Gastroesophageal sphincter (tissue), 4 donors: Measurements from ENCODE around the gene CCDC71L. TPM values are rescaled to one million over a fixed set of nuclear protein-coding genes. Genes with fewer than 3 reads are reported as not detected.

ENCODE experiments used
- ATAC-seq: fragments of 150-250 bp; one replicate; pipeline ENCODE4 v1.9.1; 2016; ENCODE audit warnings: mild to moderate bottlenecking, moderate library complexity
- H3K27ac ChIP-seq, 4 donors: fragments of 200-600 bp; sonication (generic) in 3 of 4; 1 replicate in 3 of 4; 2 replicates in 1 of 4; pipeline ENCODE4 v1.5.1; 2016 to 2019
- H3K27me3 ChIP-seq: fragments of 200-600 bp; sonication (generic); one replicate; pipeline ENCODE4 v1.5.1; 2019
- H3K36me3 ChIP-seq, 2 donors: fragments of 200-600 bp; sonication (generic); one replicate each; pipeline ENCODE4 v1.5.1; 2019; ENCODE audit warnings: control low read depth in 1 of 2
- H3K4me1 ChIP-seq, 3 donors: fragments of 200-600 bp; sonication (generic); 1 replicate in 2 of 3; 2 replicates in 1 of 3; pipeline ENCODE4 v1.5.1; 2016 to 2019; ENCODE audit warnings: control low read depth in 2 of 3
- H3K4me3 ChIP-seq, 2 donors: fragments of 200-600 bp; sonication (generic); one replicate each; pipeline ENCODE4 v1.5.1; 2019; ENCODE audit warnings: mild to moderate bottlenecking in 1 of 2, moderate library complexity in 1 of 2
- H3K9me3 ChIP-seq, 3 donors: fragments of 200-600 bp; sonication (generic); one replicate each; pipeline ENCODE4 v1.5.1; 2017 to 2019; ENCODE audit warnings: control low read depth in 2 of 3
- EP300 ChIP-seq: sonication (generic); formaldehyde crosslinking; IDR thresholded peaks from one replicate; pipeline ENCODE4 v1.6.1; 2017; ENCODE audit warnings: antibody characterized with exemption, mild to moderate bottlenecking
- POLR2A ChIP-seq, 2 donors: fragments of 450-650 bp; IDR thresholded peaks; one replicate each; pipeline ENCODE4 v1.6.1; 2017; ENCODE audit warnings: antibody characterized with exemption in 2 of 2, mild to moderate bottlenecking in 2 of 2, moderate library complexity in 1 of 2
- POLR2AphosphoS5 ChIP-seq: sonication (generic); formaldehyde crosslinking; IDR thresholded peaks from one replicate; pipeline ENCODE4 v1.6.1; 2017; ENCODE audit warnings: antibody characterized with exemption
- WGBS, 2 donors: methylation state at CpG; one replicate each; pipeline ENCODE4 v1.1.5; 2018; ENCODE audit warnings: low coverage in 1 of 2; 5-methylcytosine and 5-hydroxymethylcytosine counted together
- total RNA-seq, 4 donors: library from RNA; depleted of rRNA; stranded (reverse); fragments of >200 nt; gene quantifications; one replicate each; pipeline ENCODE4 v1.1.0, GENCODE V29; 2016
- TF ChIP-seq, protein P1 (sequence below), 4 experiments: fragments of 200-600 bp in 2 of 4; fragments of 450-650 bp in 2 of 4; sonication (generic) in 1 of 4; IDR thresholded peaks; one replicate each; pipeline ENCODE4 v1.5.1; 2017 to 2019; ENCODE audit warnings: antibody characterized with exemption in 4 of 4, mild to moderate bottlenecking in 2 of 4, moderate library complexity in 2 of 4

The CCDC71L gene
- total RNA-seq, 4 donors from 2014 or later = 24.0 to 80.1 (median 32.2) TPM

- WGBS, 2 donors = 91 to 100% methylated on average over 2 of the region's 2 CpGs
- ATAC-seq = no peak
- peaks cover 0 to 17% (median 6%) of the 10 kb centered on the region in 3 donors for H3K4me1 ChIP-seq
Observed at GRCh38 chr7:106620676-106621075, 40.3 kb downstream of the CCDC71L start.

GRCh38 chr7:106620034-106620433, 40.9 kb downstream of the CCDC71L start:
- ATAC-seq = no peak
- Histone ChIP-seq H3K36me3 (no peaks in the 10 kb centered on the region), H3K4me3 (no peak overlapping the region), H3K27me3 (no peaks in the 10 kb centered on the region), H3K27ac (no peak overlapping the region), H3K9me3 (peaks cover 0 to 16% (median 0%) of the 10 kb centered on the region in 3 donors), H3K4me1 (peaks cover 0 to 20% (median 6%) of the 10 kb centered on the region in 3 donors)
- TF ChIP-seq POLR2AphosphoS5 (no peak), EP300 (no peak)

More at GRCh38 chr7:106620676-106621075, 40.3 kb downstream of the CCDC71L start:
- no peak for TF ChIP-seq POLR2A (IDR thresholded peaks at IDR 0.05)
- TF ChIP-seq EP300 = no peak
- TF ChIP-seq, protein P1, sequence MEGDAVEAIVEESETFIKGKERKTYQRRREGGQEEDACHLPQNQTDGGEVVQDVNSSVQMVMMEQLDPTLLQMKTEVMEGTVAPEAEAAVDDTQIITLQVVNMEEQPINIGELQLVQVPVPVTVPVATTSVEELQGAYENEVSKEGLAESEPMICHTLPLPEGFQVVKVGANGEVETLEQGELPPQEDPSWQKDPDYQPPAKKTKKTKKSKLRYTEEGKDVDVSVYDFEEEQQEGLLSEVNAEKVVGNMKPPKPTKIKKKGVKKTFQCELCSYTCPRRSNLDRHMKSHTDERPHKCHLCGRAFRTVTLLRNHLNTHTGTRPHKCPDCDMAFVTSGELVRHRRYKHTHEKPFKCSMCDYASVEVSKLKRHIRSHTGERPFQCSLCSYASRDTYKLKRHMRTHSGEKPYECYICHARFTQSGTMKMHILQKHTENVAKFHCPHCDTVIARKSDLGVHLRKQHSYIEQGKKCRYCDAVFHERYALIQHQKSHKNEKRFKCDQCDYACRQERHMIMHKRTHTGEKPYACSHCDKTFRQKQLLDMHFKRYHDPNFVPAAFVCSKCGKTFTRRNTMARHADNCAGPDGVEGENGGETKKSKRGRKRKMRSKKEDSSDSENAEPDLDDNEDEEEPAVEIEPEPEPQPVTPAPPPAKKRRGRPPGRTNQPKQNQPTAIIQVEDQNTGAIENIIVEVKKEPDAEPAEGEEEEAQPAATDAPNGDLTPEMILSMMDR (IDR thresholded peaks at IDR 0.05) = no peak
- TF ChIP-seq POLR2AphosphoS5 = no peak
- H3K36me3 ChIP-seq = no peaks in the 10 kb centered on the region
- no peaks in the 10 kb centered on the region for H3K27me3 ChIP-seq
- H3K4me3 ChIP-seq = no peak overlapping the region
- H3K27ac ChIP-seq = no peak overlapping the region
- H3K9me3 ChIP-seq = peaks cover 0 to 16% (median 0%) of the 10 kb centered on the region in 3 donors

DNA sequence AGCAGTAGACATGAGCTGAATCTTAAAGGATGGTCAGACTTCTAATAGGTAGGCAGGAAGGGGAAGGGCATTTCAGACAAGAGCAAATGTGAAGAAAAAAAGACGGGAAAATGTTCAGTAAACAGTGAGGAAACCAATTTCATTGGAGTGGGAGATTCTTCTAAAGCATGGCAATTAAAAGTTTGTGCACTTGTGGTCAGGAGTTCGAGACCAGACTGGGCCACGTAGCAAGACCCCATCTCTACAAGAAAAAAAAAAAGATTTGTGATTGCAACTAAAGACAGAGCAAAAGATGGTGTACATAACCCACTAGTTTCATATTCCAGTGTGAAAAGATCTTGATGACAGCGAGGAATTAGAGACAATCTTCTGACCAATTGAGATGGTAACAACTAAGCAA, 41.7 kb downstream of the CCDC71L start:
- TF ChIP-seq POLR2AphosphoS5 (no peak), POLR2A (IDR thresholded peaks at IDR 0.05) (no peak), EP300 (no peak)
- TF ChIP-seq, protein P1 (IDR thresholded peaks at IDR 0.05) = no peak
- Histone ChIP-seq H3K4me3 (no peak overlapping the region), H3K27me3 (no peaks in the 10 kb centered on the region), H3K9me3 (peaks cover 0 to 16% (median 0%) of the 10 kb centered on the region in 3 donors), H3K4me1 (peaks cover 0 to 28% (median 9%) of the 10 kb centered on the region in 3 donors), H3K27ac (no peak overlapping the region), H3K36me3 (no peaks in the 10 kb centered on the region)
- WGBS, 2 donors = 82 to 100% methylated on average over 2 to 4 of the region's 4 CpGs
- ATAC-seq = no peak

- no peak for TF ChIP-seq POLR2AphosphoS5
- TF ChIP-seq POLR2A (IDR thresholded peaks at IDR 0.05) = no peak
- TF ChIP-seq EP300 = no peak
- TF ChIP-seq, protein P1 (IDR thresholded peaks at IDR 0.05) = no peak
- H3K4me1 ChIP-seq = peaks cover 0 to 28% (median 9%) of the 10 kb centered on the region in 3 donors
- no peak overlapping the region for H3K4me3 ChIP-seq
- H3K9me3 ChIP-seq = peaks cover 0 to 16% (median 0%) of the 10 kb centered on the region in 3 donors
- H3K27me3 ChIP-seq = no peaks in the 10 kb centered on the region
- no peaks in the 10 kb centered on the region for H3K36me3 ChIP-seq
- WGBS, 2 donors = 46 to 73% methylated on average over 1 of the region's 1 CpG
- no peak for ATAC-seq
- H3K27ac ChIP-seq = no peak overlapping the region
Observed at GRCh38 chr7:106618480-106618879, 42.5 kb downstream of the CCDC71L start.

GRCh38 chr7:106617860-106618259, 43.1 kb downstream of the CCDC71L start:
- Histone ChIP-seq H3K9me3 (peaks cover 0 to 16% (median 0%) of the 10 kb centered on the region in 3 donors), H3K27ac (no peak overlapping the region), H3K27me3 (no peaks in the 10 kb centered on the region), H3K4me1 (peaks cover 0 to 28% (median 9%) of the 10 kb centered on the region in 3 donors), H3K36me3 (no peaks in the 10 kb centered on the region), H3K4me3 (no peak overlapping the region)
- WGBS, 2 donors = 28 to 40% methylated on average over 2 of the region's 2 CpGs
- ATAC-seq = no peak
- TF ChIP-seq EP300 (no peak), POLR2AphosphoS5 (no peak), POLR2A (IDR thresholded peaks at IDR 0.05) (no peak)
- TF ChIP-seq, protein P1 (IDR thresholded peaks at IDR 0.05) = no peak
